Fibroblast of the aortic adventitia (primary cell): ENCODE data around the gene KIF26B. TPM values are rescaled to one million over a fixed set of nuclear protein-coding genes. Genes with fewer than 3 reads are reported as not detected.

Source experiments
- DNase-seq: peaks from one replicate; pipeline ENCODE4 v3.0.0-alpha.2; 2010; ENCODE audit warnings: low read depth
- H3K4me3 ChIP-seq: 2 replicates; pipeline ENCODE4 v1.5.1; 2011; ENCODE audit warnings: low read depth, mild to moderate bottlenecking, control low read depth, low read length, moderate library complexity
- total RNA-seq: library from RNA; depleted of rRNA; stranded (reverse); fragments of >200 nt; gene quantifications from 2 replicates; pipeline ENCODE4 v1.2.3, GENCODE V29; 2012; ENCODE audit warnings: low replicate concordance
- TF ChIP-seq, protein P1 (sequence below): IDR thresholded peaks from 2 replicates; pipeline ENCODE4 v1.5.1; 2011; ENCODE audit warnings: mild to moderate bottlenecking, low read length, control low read depth, inconsistent platforms; ENCODE audit not compliant: insufficient read depth

The KIF26B gene
- total RNA-seq, 1 donor: 4.6 TPM

DNA sequence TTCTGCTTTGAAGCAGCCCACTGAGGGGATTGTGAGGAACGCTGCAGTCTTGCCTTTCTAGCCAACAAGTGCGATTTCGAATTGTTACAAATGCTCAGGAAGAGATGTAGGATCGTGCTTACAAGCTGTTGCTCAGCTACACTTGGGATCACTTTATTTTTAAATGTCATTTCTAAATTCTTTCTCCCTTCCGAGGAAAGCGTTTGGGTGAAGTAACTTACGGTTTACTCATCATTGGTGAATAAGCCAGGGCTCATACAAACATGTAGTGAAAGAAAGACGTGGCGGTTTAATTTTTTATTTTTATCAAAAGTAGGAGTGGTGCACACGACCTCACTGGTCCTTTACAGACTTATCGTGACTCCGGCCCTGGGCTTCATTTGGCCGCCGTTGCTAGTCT, 386.6 kb downstream of the KIF26B start:
- TF ChIP-seq, protein P1, sequence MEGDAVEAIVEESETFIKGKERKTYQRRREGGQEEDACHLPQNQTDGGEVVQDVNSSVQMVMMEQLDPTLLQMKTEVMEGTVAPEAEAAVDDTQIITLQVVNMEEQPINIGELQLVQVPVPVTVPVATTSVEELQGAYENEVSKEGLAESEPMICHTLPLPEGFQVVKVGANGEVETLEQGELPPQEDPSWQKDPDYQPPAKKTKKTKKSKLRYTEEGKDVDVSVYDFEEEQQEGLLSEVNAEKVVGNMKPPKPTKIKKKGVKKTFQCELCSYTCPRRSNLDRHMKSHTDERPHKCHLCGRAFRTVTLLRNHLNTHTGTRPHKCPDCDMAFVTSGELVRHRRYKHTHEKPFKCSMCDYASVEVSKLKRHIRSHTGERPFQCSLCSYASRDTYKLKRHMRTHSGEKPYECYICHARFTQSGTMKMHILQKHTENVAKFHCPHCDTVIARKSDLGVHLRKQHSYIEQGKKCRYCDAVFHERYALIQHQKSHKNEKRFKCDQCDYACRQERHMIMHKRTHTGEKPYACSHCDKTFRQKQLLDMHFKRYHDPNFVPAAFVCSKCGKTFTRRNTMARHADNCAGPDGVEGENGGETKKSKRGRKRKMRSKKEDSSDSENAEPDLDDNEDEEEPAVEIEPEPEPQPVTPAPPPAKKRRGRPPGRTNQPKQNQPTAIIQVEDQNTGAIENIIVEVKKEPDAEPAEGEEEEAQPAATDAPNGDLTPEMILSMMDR: no peak
- DNase-seq: peak; percentile 9
- H3K4me3 ChIP-seq: no peak overlapping the region

DNA sequence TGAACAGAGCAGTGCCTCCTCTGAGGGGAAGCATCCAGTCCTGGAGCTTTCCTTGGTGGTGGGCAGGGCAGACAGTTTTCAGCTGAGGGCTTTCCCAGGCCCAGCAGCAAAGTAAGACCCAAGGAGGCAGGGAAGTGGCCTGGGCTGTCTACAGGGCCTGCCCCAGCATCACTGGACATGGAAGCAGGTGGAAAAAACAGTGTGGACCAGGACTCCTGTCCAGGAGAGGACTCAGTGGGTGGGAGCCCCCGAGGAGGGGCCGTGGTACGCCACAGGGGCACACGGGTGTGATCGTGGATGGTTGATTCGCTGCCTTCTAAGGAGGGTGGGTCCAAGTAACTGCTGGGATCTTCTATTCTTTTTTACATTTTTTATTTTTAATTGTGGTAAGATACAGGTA, 387.6 kb downstream of the KIF26B start:
- TF ChIP-seq, protein P1: no peak
- H3K4me3 ChIP-seq: no peak overlapping the region
- DNase-seq: no peak

DNA sequence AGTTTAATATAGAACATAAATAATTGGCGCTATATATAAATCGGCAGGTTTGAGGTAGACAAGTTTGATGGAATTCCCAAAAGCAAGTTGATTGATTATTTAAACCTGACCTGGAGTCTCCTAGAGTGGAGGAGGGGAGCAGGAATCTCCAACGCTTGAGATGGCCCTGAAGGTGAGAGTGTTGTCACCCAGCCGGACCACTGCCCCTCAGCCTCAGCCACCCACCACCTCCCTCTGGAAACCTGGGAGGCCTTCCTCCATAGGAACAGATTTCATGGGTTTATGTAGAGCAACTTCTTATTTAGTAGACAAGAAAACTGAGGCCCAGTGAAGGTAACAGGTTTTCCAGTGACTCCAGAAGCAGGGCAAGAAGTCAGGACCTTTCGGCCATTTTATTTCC, 389.5 kb downstream of the KIF26B start:
- DNase-seq: no peak
- no peak overlapping the region for H3K4me3 ChIP-seq
- TF ChIP-seq, protein P1: no peak

DNA sequence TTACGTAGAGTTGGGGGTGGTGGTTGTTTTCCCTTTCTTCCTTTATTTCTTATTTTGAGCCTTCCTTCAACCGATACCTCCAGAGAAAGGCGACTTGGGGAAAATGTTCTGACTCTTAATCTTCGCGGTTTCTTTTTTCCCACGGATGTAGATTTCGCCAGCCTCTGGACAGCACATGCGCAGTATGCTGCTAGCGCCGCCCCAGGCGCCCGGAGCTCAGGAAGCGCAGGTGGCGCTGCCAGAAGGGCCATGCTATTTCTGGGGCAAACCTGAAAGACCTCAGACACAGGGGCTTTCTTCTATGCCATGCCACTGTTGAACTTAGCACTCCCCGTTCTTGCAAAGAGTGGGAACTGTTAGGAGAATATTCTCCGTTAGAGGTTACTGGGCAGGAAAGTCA, 392.1 kb downstream of the KIF26B start:
- no peak overlapping the region for H3K4me3 ChIP-seq
- TF ChIP-seq, protein P1: no peak
- DNase-seq: no peak

DNA sequence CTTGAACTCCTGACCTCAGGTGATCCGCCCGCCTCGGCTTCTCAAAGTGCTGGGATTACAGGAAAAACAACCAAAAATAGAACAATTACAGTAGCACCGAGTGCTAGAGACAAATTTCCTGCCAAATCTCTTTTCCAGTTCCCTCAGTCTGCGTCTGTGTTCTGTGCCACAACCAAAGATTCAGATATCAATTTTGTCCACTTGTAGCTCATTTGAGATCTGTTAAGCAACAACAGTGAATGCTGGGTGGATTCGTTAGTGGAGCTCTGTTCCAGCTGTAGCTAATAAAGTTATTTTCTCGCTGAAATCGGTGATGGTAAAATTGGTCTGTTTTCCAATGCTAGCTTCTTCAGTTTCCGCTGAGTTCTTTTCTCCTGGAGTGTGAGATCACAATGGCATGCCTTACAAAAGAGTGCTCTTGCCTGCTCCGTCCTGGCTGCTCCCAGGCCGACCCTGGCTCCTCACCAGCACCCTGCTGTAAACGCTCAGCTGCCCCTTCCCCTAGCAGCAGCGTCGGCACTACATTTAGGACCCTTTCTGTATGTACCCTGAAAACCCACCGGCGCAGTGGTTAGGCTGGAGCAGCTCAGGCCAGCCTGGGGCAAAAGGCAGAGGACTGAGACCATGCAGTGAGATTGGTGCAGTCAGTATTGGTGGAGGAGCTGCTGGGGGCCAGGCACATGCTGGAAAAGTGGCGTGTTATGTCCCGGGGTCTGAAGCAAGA, 395.4 kb downstream of the KIF26B start:
- TF ChIP-seq, protein P1: no peak
- no peak overlapping the region for H3K4me3 ChIP-seq
- DNase-seq: no peak

DNA sequence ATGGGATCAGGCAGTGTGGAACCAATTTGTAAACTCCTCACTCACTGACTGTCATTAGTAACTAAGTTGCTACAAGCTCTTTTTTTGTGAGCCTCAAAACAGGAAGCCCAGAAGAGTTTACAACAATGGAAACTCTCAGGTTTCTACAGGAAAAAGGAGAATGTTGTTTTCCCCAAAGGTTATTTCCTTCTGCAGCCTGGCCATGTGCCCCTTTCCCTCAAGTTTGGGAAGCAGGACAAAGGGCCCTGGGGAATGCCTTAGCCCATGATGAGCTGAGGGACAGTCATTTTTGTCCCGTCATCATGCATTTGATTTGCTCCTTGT, 395.9 kb downstream of the KIF26B start:
- TF ChIP-seq, protein P1: no peak
- no peak for DNase-seq
- H3K4me3 ChIP-seq: no peak overlapping the region

DNA sequence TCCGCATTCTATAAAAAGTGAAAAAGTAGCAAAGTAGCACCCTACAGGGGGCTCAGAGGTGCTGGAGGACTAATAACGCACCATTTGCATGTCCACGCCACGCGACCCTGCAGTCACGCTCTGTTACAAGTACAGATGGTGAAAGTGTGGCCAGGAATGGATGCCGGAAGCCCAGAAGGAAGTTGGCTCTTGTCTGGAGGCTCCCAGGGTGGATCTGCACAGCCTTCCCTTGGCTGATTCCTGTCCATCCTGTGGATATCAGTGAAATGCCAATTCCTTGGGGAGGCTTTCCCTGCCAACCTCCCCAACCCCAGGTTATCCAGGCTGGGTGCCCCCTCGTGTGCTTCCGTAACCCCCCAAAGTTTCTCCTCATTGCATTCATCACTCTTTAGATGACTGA, 396.8 kb downstream of the KIF26B start:
- DNase-seq: no peak
- TF ChIP-seq, protein P1: no peak
- H3K4me3 ChIP-seq: no peak overlapping the region
